Right atrium auricular region (tissue), 2 donors: Measurements from ENCODE around the gene DYNC1LI1. TPM values are rescaled to one million over a fixed set of nuclear protein-coding genes. Genes with fewer than 3 reads are reported as not detected.

Source experiments
- DNase-seq: peaks from one replicate; pipeline ENCODE4 v3.0.0-alpha.2; 2019; ENCODE audit warnings: low spot score
- H3K27ac ChIP-seq, 2 donors: fragments of 200-600 bp; sonication (generic); 1 replicate in 1 of 2; 2 replicates in 1 of 2; pipeline ENCODE4 v1.5.1; 2016 to 2019
- H3K27me3 ChIP-seq, 2 donors: fragments of 200-600 bp; sonication (generic); one replicate each; pipeline versions ENCODE4 v1.5.1 to v1.6.0; 2017 to 2019
- H3K36me3 ChIP-seq: fragments of 200-600 bp; sonication (generic); one replicate; pipeline ENCODE4 v1.5.1; 2016
- H3K4me1 ChIP-seq, 2 donors: fragments of 200-600 bp; sonication (generic); one replicate each; pipeline versions ENCODE4 v1.5.1 to v1.6.0; 2017 to 2019
- H3K4me3 ChIP-seq, 2 donors: fragments of 200-600 bp; sonication (generic); 1 replicate in 1 of 2; 2 replicates in 1 of 2; pipeline ENCODE4 v1.5.1; 2017 to 2019; ENCODE audit warnings: mild to moderate bottlenecking in 1 of 2, moderate library complexity in 1 of 2
- H3K9me3 ChIP-seq, 2 donors: fragments of 200-600 bp; sonication (generic); one replicate each; pipeline ENCODE4 v1.5.1; 2019
- CTCF ChIP-seq, 2 donors: fragments of 200-600 bp; sonication (generic); IDR thresholded peaks; one replicate each; pipeline ENCODE4 v1.5.1; 2019; ENCODE audit warnings: antibody characterized with exemption in 2 of 2
- total RNA-seq, 2 donors: library from RNA; depleted of rRNA; stranded (reverse); fragments of >200 nt; gene quantifications; one replicate each; pipeline ENCODE4 v1.1.0, GENCODE V29; 2016

The DYNC1LI1 gene
- 10 to 100 TPM; 36.6 to 39.7 TPM for total RNA-seq

- peaks cover 0 to 22% of the 10 kb centered on the region in 2 donors for H3K4me1 ChIP-seq
- no peaks in the 10 kb centered on the region for H3K27me3 ChIP-seq
- peak within 1 kb of the TSS; percentile 91 to 99 for H3K4me3 ChIP-seq
- peak within 1 kb of the TSS; percentile 95 to 99 for H3K27ac ChIP-seq
- no peaks in the 10 kb centered on the region for H3K9me3 ChIP-seq
- TF ChIP-seq CTCF (IDR thresholded peaks at IDR 0.05): no peak
- DNase-seq: peak; percentile 94
- H3K36me3 ChIP-seq: peaks cover 8% of the 10 kb centered on the region
Observed at GRCh38 chr3:32570421-32571191, at the start of gene DYNC1LI1. Gene DYNC1LI1 (minus strand): TSS chr3:32570858. CDS start chr3:32570770, 88 bp downstream.

- Histone ChIP-seq H3K9me3 (peaks cover 0 to 13% of the 10 kb centered on the region in 2 donors), H3K27me3 (no peaks in the 10 kb centered on the region), H3K36me3 (no peaks in the 10 kb centered on the region), H3K4me1 (no peaks in the 10 kb centered on the region), H3K27ac (no peak overlapping the region), H3K4me3 (no peak overlapping the region)
- DNase-seq: no peak
- no peak for TF ChIP-seq CTCF (IDR thresholded peaks at IDR 0.05)
Observed at GRCh38 chr3:32619395-32619794, 48.7 kb upstream of the DYNC1LI1 start.

GRCh38 chr3:32616267-32616962 lies 45.8 kb upstream of the DYNC1LI1 start:
- Histone ChIP-seq H3K4me1 (no peaks in the 10 kb centered on the region), H3K27ac (no peak overlapping the region), H3K4me3 (no peak overlapping the region), H3K36me3 (no peaks in the 10 kb centered on the region), H3K9me3 (peaks cover 0 to 13% of the 10 kb centered on the region in 2 donors), H3K27me3 (no peaks in the 10 kb centered on the region)
- TF ChIP-seq CTCF (IDR thresholded peaks at IDR 0.05): no peak
- no peak for DNase-seq

GRCh38 chr3:32614956-32615355 lies 44.3 kb upstream of the DYNC1LI1 start:
- Histone ChIP-seq H3K4me1 (no peaks in the 10 kb centered on the region), H3K27me3 (no peaks in the 10 kb centered on the region), H3K9me3 (peaks cover 0 to 10% of the 10 kb centered on the region in 2 donors), H3K36me3 (no peaks in the 10 kb centered on the region), H3K27ac (no peak overlapping the region), H3K4me3 (no peak overlapping the region)
- no peak for DNase-seq
- no peak for TF ChIP-seq CTCF (IDR thresholded peaks at IDR 0.05)

- Histone ChIP-seq H3K4me3 (no peak overlapping the region), H3K4me1 (no peaks in the 10 kb centered on the region), H3K27me3 (no peaks in the 10 kb centered on the region), H3K9me3 (no peaks in the 10 kb centered on the region), H3K27ac (peak overlapping the region; percentile 7 to 27), H3K36me3 (no peaks in the 10 kb centered on the region)
- no peak for TF ChIP-seq CTCF (IDR thresholded peaks at IDR 0.05)
- no peak for DNase-seq
Observed at GRCh38 chr3:32613183-32613582, 42.5 kb upstream of the DYNC1LI1 start.
